Trophoblast cell (in vitro differentiated cells and primary cell): Measurements from ENCODE around the gene ZSWIM6.
"Not testable (repeated sequence)": the region's sequence is repeated elsewhere in the genome, so short reads cannot be mapped to it uniquely, and the experiment has no call there.

Experiments used
- DNase-seq, 2 donors: peaks; one replicate each; pipeline ENCODE4 v3.0.0-alpha.2; 2016
- H2AFZ ChIP-seq: 2 replicates; pipeline ENCODE4 v1.6.1; 2013; ENCODE audit warnings: low read length, moderate library complexity, mild to moderate bottlenecking; ENCODE audit not compliant: insufficient read depth, poor library complexity
- H2AK5ac ChIP-seq: 2 replicates; pipeline ENCODE4 v1.6.1; 2013; ENCODE audit warnings: mild to moderate bottlenecking, low read length
- H2BK120ac ChIP-seq: 2 replicates; pipeline ENCODE4 v1.6.1; 2013; ENCODE audit warnings: low read length, mild to moderate bottlenecking, moderate library complexity; ENCODE audit not compliant: insufficient read depth, poor library complexity
- H2BK12ac ChIP-seq: 2 replicates; pipeline ENCODE4 v1.6.1; 2013; ENCODE audit warnings: mild to moderate bottlenecking, low read length, moderate library complexity
- H2BK5ac ChIP-seq: 2 replicates; pipeline ENCODE4 v1.6.1; 2013; ENCODE audit warnings: low read length, low read depth, moderate library complexity, mild to moderate bottlenecking; ENCODE audit not compliant: poor library complexity
- H3K14ac ChIP-seq: 2 replicates; pipeline ENCODE4 v1.6.1; 2013; ENCODE audit warnings: mild to moderate bottlenecking, low read length
- H3K18ac ChIP-seq: 2 replicates; pipeline ENCODE4 v1.6.1; 2013; ENCODE audit warnings: mild to moderate bottlenecking, low read length
- H3K23ac ChIP-seq: 2 replicates; pipeline ENCODE4 v1.6.1; 2013; ENCODE audit warnings: low read length
- H3K27ac ChIP-seq: 2 replicates; pipeline ENCODE4 v1.5.1; 2013; ENCODE audit warnings: low read depth, mild to moderate bottlenecking, inconsistent platforms, low read length, moderate library complexity
- H3K27me3 ChIP-seq: 2 replicates; pipeline ENCODE4 v1.6.1; 2013; ENCODE audit warnings: inconsistent platforms, mild to moderate bottlenecking, low read length, moderate library complexity; ENCODE audit not compliant: insufficient read depth
- H3K36me3 ChIP-seq, 2 experiments: 1 replicate in 1 of 2; 2 replicates in 1 of 2; pipeline ENCODE4 v1.6.1; 2013; ENCODE audit warnings: low read length in 2 of 2, mild to moderate bottlenecking in 2 of 2, moderate library complexity in 1 of 2; ENCODE audit not compliant: insufficient read depth in 2 of 2, control insufficient read depth in 1 of 2
- H3K4ac ChIP-seq: 2 replicates; pipeline ENCODE4 v1.6.1; 2013; ENCODE audit warnings: low read depth, mild to moderate bottlenecking, low read length, moderate library complexity
- H3K4me1 ChIP-seq, 2 experiments: 1 replicate in 1 of 2; 2 replicates in 1 of 2; pipeline ENCODE4 v1.6.1; 2013; ENCODE audit warnings: low read length in 2 of 2, mild to moderate bottlenecking in 2 of 2, moderate library complexity in 1 of 2; ENCODE audit not compliant: insufficient read depth in 2 of 2, control insufficient read depth in 1 of 2
- H3K4me2 ChIP-seq: 2 replicates; pipeline ENCODE4 v1.6.1; 2013; ENCODE audit warnings: inconsistent platforms, mild to moderate bottlenecking, low read length, moderate library complexity
- H3K4me3 ChIP-seq: 2 replicates; pipeline ENCODE4 v1.5.1; 2013; ENCODE audit warnings: mild to moderate bottlenecking, low read depth, low read length, inconsistent platforms
- H3K79me1 ChIP-seq: one replicate; pipeline ENCODE4 v1.6.1; 2013; ENCODE audit warnings: low read length
- H3K79me2 ChIP-seq: 2 replicates; pipeline ENCODE4 v1.6.1; 2013; ENCODE audit warnings: low read length, mild to moderate bottlenecking; ENCODE audit not compliant: control insufficient read depth, insufficient read depth, poor library complexity
- H3K9ac ChIP-seq: 2 replicates; pipeline ENCODE4 v1.6.1; 2013; ENCODE audit warnings: mild to moderate bottlenecking, low read length
- H3K9me3 ChIP-seq: 2 replicates; pipeline ENCODE4 v1.6.1; 2013; ENCODE audit warnings: low read depth, mild to moderate bottlenecking, control low read depth, inconsistent platforms, low read length; ENCODE audit not compliant: insufficient read depth
- H4K12ac ChIP-seq: 2 replicates; pipeline ENCODE4 v1.6.1; 2013; ENCODE audit warnings: low read depth, mild to moderate bottlenecking, low read length, moderate library complexity
- H4K8ac ChIP-seq: 2 replicates; pipeline ENCODE4 v1.6.1; 2013; ENCODE audit warnings: low read depth, mild to moderate bottlenecking, low read length, moderate library complexity
- H4K91ac ChIP-seq: one replicate; pipeline ENCODE4 v1.6.1; 2013; ENCODE audit warnings: low read depth, mild to moderate bottlenecking, low read length, moderate library complexity
- WGBS: extraction: QIAGEN DNeasy Blood & Tissue Kit; methylation state at CpG from one replicate; pipeline ENCODE4 v1.1.7; 2013; ENCODE audit warnings: missing lambda C conversion rate; ENCODE audit not compliant: insufficient read length, insufficient coverage; ENCODE audit errors: extremely low coverage; 5-methylcytosine and 5-hydroxymethylcytosine counted together

ZSWIM6 gene

GRCh38 chr5:61410811-61411210 lies 78.8 kb downstream of the ZSWIM6 start:
- Histone ChIP-seq H3K4me3 (no peak overlapping the region), H2AK5ac (no peak overlapping the region), H3K4me2 (no peak overlapping the region), H3K27ac (no peak overlapping the region), H3K9me3 (no peaks in the 10 kb centered on the region), H3K4me1 (peaks cover 3% of the 10 kb centered on the region in 2 experiments), H3K36me3 (no peaks in the 10 kb centered on the region), H4K12ac (no peak overlapping the region), H4K91ac (no peak overlapping the region), H2BK5ac (no peak overlapping the region), H3K23ac (no peak overlapping the region), H3K18ac (no peak overlapping the region), H3K79me1 (peaks cover 3% of the 10 kb centered on the region), H3K4ac (no peak overlapping the region), H2BK12ac (no peak overlapping the region), H3K79me2 (no peaks in the 10 kb centered on the region), H2BK120ac (no peak overlapping the region), H4K8ac (no peak overlapping the region), H3K9ac (no peak overlapping the region), H3K14ac (no peak overlapping the region), H3K27me3 (no peaks in the 10 kb centered on the region), H2AFZ (no peak overlapping the region)
- DNase-seq = no peak
- WGBS = no CpG with 5 or more reads among the region's 5 CpGs

- Histone ChIP-seq H4K8ac (no peak overlapping the region), H4K91ac (no peak overlapping the region), H4K12ac (no peak overlapping the region), H2AFZ (no peak overlapping the region), H3K4ac (no peak overlapping the region), H3K23ac (no peak overlapping the region), H3K27ac (no peak overlapping the region), H3K4me3 (no peak overlapping the region), H2BK120ac (no peak overlapping the region), H3K4me1 (peaks cover 3 to 9% of the 10 kb centered on the region in 2 experiments), H3K9ac (no peak overlapping the region), H3K79me1 (peaks cover 3% of the 10 kb centered on the region), H3K79me2 (no peaks in the 10 kb centered on the region), H3K14ac (no peak overlapping the region), H2AK5ac (no peak overlapping the region), H3K36me3 (no peaks in the 10 kb centered on the region), H3K18ac (no peak overlapping the region), H2BK5ac (no peak overlapping the region), H2BK12ac (no peak overlapping the region), H3K4me2 (no peak overlapping the region), H3K27me3 (no peaks in the 10 kb centered on the region), H3K9me3 (no peaks in the 10 kb centered on the region)
- no peak for DNase-seq
- no CpG with 5 or more reads among the region's 2 CpGs for WGBS
These were observed 80.3 kb downstream of the ZSWIM6 start for GRCh38 chr5:61412361-61412760.

- not testable (repeated sequence) for H3K27ac ChIP-seq
These were observed 81.1 kb downstream of the ZSWIM6 start for GRCh38 chr5:61413205-61413604.

GRCh38 chr5:61414806-61415205 lies 82.7 kb downstream of the ZSWIM6 start:
- H3K23ac ChIP-seq = no peak overlapping the region
- H3K4ac ChIP-seq = no peak overlapping the region
- H2BK120ac ChIP-seq = no peak overlapping the region
- no peak overlapping the region for H2AFZ ChIP-seq
- H2BK12ac ChIP-seq = no peak overlapping the region
- no peak overlapping the region for H4K91ac ChIP-seq
- no peak overlapping the region for H3K18ac ChIP-seq
- no peak overlapping the region for H2AK5ac ChIP-seq
- H3K27me3 ChIP-seq = no peaks in the 10 kb centered on the region
- H4K12ac ChIP-seq = no peak overlapping the region
- H3K27ac ChIP-seq = no peak overlapping the region
- H3K4me1 ChIP-seq = peaks cover 3 to 9% of the 10 kb centered on the region in 2 experiments
- no peak overlapping the region for H4K8ac ChIP-seq
- no peaks in the 10 kb centered on the region for H3K36me3 ChIP-seq
- WGBS = 100% methylated on average over 1 of the region's 6 CpGs
- no peak for DNase-seq
- H3K79me2 ChIP-seq = no peaks in the 10 kb centered on the region
- H3K4me2 ChIP-seq = no peak overlapping the region
- no peak overlapping the region for H3K14ac ChIP-seq
- no peak overlapping the region for H3K4me3 ChIP-seq
- H3K9me3 ChIP-seq = no peaks in the 10 kb centered on the region
- H3K79me1 ChIP-seq = peaks cover 3% of the 10 kb centered on the region
- no peak overlapping the region for H3K9ac ChIP-seq
- no peak overlapping the region for H2BK5ac ChIP-seq

More at GRCh38 chr5:61413205-61413604, 81.1 kb downstream of the ZSWIM6 start:
- not testable (repeated sequence) for H2BK120ac ChIP-seq, DNase-seq, H3K4me1 ChIP-seq, H3K23ac ChIP-seq, H2BK5ac ChIP-seq, H4K12ac ChIP-seq, H3K9me3 ChIP-seq, H3K36me3 ChIP-seq, H3K4ac ChIP-seq, H4K91ac ChIP-seq, H2AK5ac ChIP-seq, H3K18ac ChIP-seq, H3K79me2 ChIP-seq, H3K4me2 ChIP-seq, H3K79me1 ChIP-seq, H3K27me3 ChIP-seq, H2BK12ac ChIP-seq, H4K8ac ChIP-seq, H2AFZ ChIP-seq, H3K14ac ChIP-seq, H3K4me3 ChIP-seq, H3K9ac ChIP-seq
- WGBS = no CpG with 5 or more reads among the region's 2 CpGs
